Transverse colon (tissue), 4 donors: ENCODE data around the gene HPGD. TPM values are rescaled to one million over a fixed set of nuclear protein-coding genes. Genes with fewer than 3 reads are reported as not detected.

Experiments
- DNase-seq: peaks from one replicate; pipeline ENCODE4 v3.0.0-alpha.2; 2019
- H3K27ac ChIP-seq, 4 donors: fragments of 200-600 bp; sonication (generic); 2 replicates each; pipeline ENCODE4 v1.5.1; 2016 to 2018; ENCODE audit warnings: inconsistent platforms in 4 of 4
- H3K27me3 ChIP-seq: fragments of 200-600 bp; sonication (generic); 2 replicates; pipeline ENCODE4 v1.5.1; 2017; ENCODE audit warnings: inconsistent platforms
- H3K36me3 ChIP-seq, 4 donors: fragments of 200-600 bp; sonication (generic); 2 replicates each; pipeline ENCODE4 v1.5.1; 2017 to 2019; ENCODE audit warnings: inconsistent platforms in 4 of 4
- H3K4me1 ChIP-seq, 4 donors: fragments of 200-600 bp; sonication (generic); 2 replicates each; pipeline ENCODE4 v1.5.1; 2017 to 2020; ENCODE audit warnings: inconsistent platforms in 4 of 4
- H3K4me3 ChIP-seq, 4 donors: fragments of 200-600 bp; sonication (generic); 1 replicate in 1 of 4; 2 replicates in 3 of 4; pipeline versions ENCODE4 v1.5.1 to v1.6.1; 2017 to 2019; ENCODE audit warnings: inconsistent platforms in 4 of 4
- H3K9me3 ChIP-seq, 2 donors: fragments of 200-600 bp; sonication (generic); 2 replicates each; pipeline ENCODE4 v1.5.1; 2017 to 2019; ENCODE audit warnings: inconsistent platforms in 2 of 2
- CTCF ChIP-seq, 5 experiments: fragments of 200-600 bp in 3 of 5; fragments of 450-650 bp in 2 of 5; sonication (generic) in 3 of 5; IDR thresholded peaks; 1 replicate in 2 of 5; 2 replicates in 3 of 5; pipeline ENCODE4 v1.5.1; 2016 to 2017; ENCODE audit warnings: antibody characterized with exemption in 5 of 5, inconsistent platforms in 3 of 5, mild to moderate bottlenecking in 2 of 5, moderate library complexity in 1 of 5
- EP300 ChIP-seq: sonication (generic); formaldehyde crosslinking; IDR thresholded peaks from one replicate; pipeline ENCODE4 v1.6.1; 2017; ENCODE audit warnings: antibody characterized with exemption, low read depth
- POLR2A ChIP-seq: fragments of 450-650 bp; IDR thresholded peaks from one replicate; pipeline ENCODE4 v1.6.1; 2016; ENCODE audit warnings: antibody characterized with exemption, mild to moderate bottlenecking, moderate library complexity
- POLR2AphosphoS5 ChIP-seq, 3 donors: sonication (generic); formaldehyde crosslinking; IDR thresholded peaks; one replicate each; pipeline ENCODE4 v1.6.1; 2016; ENCODE audit warnings: antibody characterized with exemption in 3 of 3
- WGBS, 2 donors: methylation state at CpG; one replicate each; pipeline ENCODE4 v1.1.5; 2018; ENCODE audit warnings: low coverage in 1 of 2; 5-methylcytosine and 5-hydroxymethylcytosine counted together
- in situ Hi-C, 4 donors: fragments of 200-750 bp; cut with MboI; loops; one replicate each; pipeline versions ENCODE4 v1.15.0 to v1.15.1; 2017; ENCODE audit warnings: low sequenced_read_pairs in 3 of 4, low pct_ligation_motif_present in 1 of 4, low pct_unique_long_range_greater_than_20kb in 1 of 4
- intact Hi-C: fragments of 100-400 bp; cut with DNase I; formaldehyde crosslinking; loops from one replicate; pipeline ENCODE4 v1.15.1; 2023; ENCODE audit warnings: low total_unique reads
- total RNA-seq, 4 donors: library from RNA; depleted of rRNA; stranded (reverse); fragments of >200 nt; gene quantifications; one replicate each; pipeline ENCODE4 v1.1.0, GENCODE V29; 2016

HPGD gene
- total RNA-seq, 4 donors from 2014 or later = 33.0 to 602 (median 361) TPM

DNA sequence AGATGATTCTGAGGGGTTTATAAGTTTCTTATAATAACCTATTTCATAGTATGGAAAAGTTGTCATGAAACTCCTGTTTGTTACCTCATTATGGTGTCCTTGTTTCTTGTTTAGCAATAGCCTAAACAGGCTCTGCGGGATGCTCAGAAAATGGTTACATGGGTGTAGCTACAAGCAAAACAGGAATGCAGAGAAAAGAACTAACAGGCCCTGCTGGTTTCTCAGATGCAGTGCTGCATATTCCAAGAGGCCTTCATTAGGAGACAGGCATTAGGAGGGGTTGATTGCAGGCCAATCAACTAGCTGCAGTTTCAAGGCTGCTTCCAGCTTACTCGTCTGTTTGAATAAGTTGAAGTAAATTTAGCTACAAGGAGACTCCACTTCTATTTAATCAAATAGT, 37.6 kb upstream of the HPGD start:
- no peak for DNase-seq
- no peaks in the 10 kb centered on the region for H3K9me3 ChIP-seq
- intact Hi-C loops (no loop called here), in situ Hi-C loops (no loop called here)
- WGBS, 2 donors = 66 to 69% methylated on average over 2 of the region's 2 CpGs
- H3K27ac ChIP-seq = no peak overlapping the region
- TF ChIP-seq EP300 (no peak), CTCF (IDR thresholded peaks at IDR 0.05) (no peak), POLR2AphosphoS5 (IDR thresholded peaks at IDR 0.05) (no peak), POLR2A (no peak)
- no peaks in the 10 kb centered on the region for H3K36me3 ChIP-seq
- H3K27me3 ChIP-seq = no peaks in the 10 kb centered on the region
- no peaks in the 10 kb centered on the region for H3K4me1 ChIP-seq
- no peak overlapping the region for H3K4me3 ChIP-seq

GRCh38 chr4:174555789-174556630, 33.7 kb upstream of the HPGD start:
- no peak overlapping the region for H3K27ac ChIP-seq
- H3K9me3 ChIP-seq = no peaks in the 10 kb centered on the region
- H3K27me3 ChIP-seq = no peaks in the 10 kb centered on the region
- H3K4me3 ChIP-seq = no peak overlapping the region
- intact Hi-C loops (no loop called here), in situ Hi-C loops (no loop called here)
- 79 to 82% methylated on average over 4 of the region's 4 CpGs for WGBS, 2 donors
- no peak for TF ChIP-seq CTCF (IDR thresholded peaks at IDR 0.05)
- no peak for TF ChIP-seq POLR2AphosphoS5 (IDR thresholded peaks at IDR 0.05)
- no peak for TF ChIP-seq EP300
- TF ChIP-seq POLR2A = no peak
- H3K4me1 ChIP-seq = no peaks in the 10 kb centered on the region
- no peak for DNase-seq
- no peaks in the 10 kb centered on the region for H3K36me3 ChIP-seq

DNA sequence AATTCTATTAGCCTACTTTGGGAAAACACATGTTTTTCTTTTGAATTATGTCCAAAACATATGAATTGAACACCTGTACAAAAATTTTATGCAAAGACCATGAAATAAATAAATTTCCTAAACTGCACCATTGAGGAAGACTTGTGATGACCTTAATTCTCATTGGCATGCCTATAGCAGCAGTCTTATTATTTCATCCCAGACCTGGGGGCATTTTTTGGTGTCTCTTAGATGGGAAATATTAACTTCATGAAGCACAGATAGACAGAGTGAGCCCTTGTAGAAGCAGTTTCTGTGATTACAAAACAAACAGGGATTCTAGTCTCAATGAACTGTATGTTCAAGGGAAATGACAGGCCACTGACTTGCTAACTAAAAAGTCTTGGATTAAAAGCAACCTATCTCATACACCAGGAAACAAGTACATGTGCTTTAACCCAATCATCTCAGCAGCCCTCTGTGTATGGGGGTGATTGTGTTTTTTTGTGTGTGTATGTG, 32.0 kb upstream of the HPGD start:
- Histone ChIP-seq H3K36me3 (no peaks in the 10 kb centered on the region), H3K9me3 (no peaks in the 10 kb centered on the region), H3K4me1 (no peaks in the 10 kb centered on the region), H3K27me3 (no peaks in the 10 kb centered on the region), H3K4me3 (no peak overlapping the region), H3K27ac (no peak overlapping the region)
- TF ChIP-seq CTCF (IDR thresholded peaks at IDR 0.05) (no peak), POLR2A (no peak), POLR2AphosphoS5 (IDR thresholded peaks at IDR 0.05) (no peak), EP300 (no peak)
- in situ Hi-C loops = no loop called here
- DNase-seq = no peak
- intact Hi-C loops = no loop called here

- in situ Hi-C loops = no loop called here
- WGBS, 2 donors = 54% methylated on average over 2 of the region's 2 CpGs
- TF ChIP-seq POLR2AphosphoS5 (IDR thresholded peaks at IDR 0.05) = no peak
- TF ChIP-seq CTCF (IDR thresholded peaks at IDR 0.05) = no peak
- TF ChIP-seq POLR2A = no peak
- TF ChIP-seq EP300 = no peak
Measured at GRCh38 chr4:174553828-174554227, 31.5 kb upstream of the HPGD start.

More at GRCh38 chr4:174553828-174554227, 31.5 kb upstream of the HPGD start:
- Histone ChIP-seq H3K4me3 (no peak overlapping the region), H3K36me3 (no peaks in the 10 kb centered on the region), H3K9me3 (no peaks in the 10 kb centered on the region), H3K4me1 (no peaks in the 10 kb centered on the region), H3K27ac (no peak overlapping the region), H3K27me3 (no peaks in the 10 kb centered on the region)
- DNase-seq = no peak
- intact Hi-C loops = no loop called here
